Bronchial smooth muscle cell (primary cell): ENCODE measurements around the gene CT47A1. TPM values are rescaled to one million over a fixed set of nuclear protein-coding genes. Genes with fewer than 3 reads are reported as not detected.

Experiments used
- total RNA-seq: library from RNA; depleted of rRNA; stranded (reverse); fragments of >200 nt; gene quantifications from 2 replicates; pipeline ENCODE4 v1.2.1, GENCODE V29; 2014

Gene CT47A1
- not detected in 2 replicates for total RNA-seq

DNA sequence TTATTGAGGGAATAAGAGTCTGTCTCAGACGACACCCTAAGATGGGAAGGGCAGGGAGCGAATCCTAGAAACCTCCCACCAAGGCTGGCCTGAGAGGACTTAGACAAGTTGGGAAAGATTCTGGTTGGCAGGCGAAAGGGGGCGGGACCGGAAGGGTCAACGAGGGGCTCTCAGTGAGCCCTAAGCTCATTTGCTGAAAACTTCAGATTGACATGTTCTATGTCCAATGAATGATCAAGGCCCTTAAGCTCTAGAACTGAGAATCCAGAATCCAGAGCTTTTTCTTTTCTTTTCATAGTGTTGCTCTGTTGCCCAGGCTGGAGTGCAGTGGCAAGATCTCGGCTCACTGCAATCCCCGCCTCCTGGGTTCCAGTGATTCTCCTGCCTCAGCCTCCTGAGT is at the start of gene CT47A1:
Gene CT47A1 (minus strand): TSS at position 101 of the 400 bp plus-strand sequence. CDS start 231 bp downstream, outside the sequence.

DNA sequence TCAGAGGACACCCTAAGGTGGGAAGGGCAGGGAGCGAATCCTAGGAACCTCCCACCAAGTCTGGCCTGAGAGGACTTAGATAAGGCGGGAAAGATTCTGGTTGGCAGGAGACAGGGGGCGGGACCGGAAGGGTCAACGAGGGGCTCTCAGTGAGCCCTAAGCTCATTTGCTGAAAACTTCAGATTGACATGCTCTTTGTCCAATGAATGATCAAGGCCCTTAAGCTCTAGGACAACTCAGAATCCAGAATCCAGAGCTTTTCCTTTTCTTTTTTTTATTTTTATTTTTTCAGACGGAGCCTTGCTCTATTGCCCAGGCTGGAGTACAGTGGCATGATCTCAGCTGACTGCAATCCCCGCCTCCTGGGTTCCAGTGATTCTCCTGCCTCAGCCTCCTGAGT is 29.1 kb downstream of the CT47A1 start, which contains the start of gene CT47A7:
Gene CT47A7 (minus strand): TSS at position 101 of the 400 bp plus-strand sequence. CDS start 255 bp downstream, outside the sequence.

Other genes starting within 250 kb of the CT47A1 start
- not detected in 2 replicates for gene CT47B1, start 109.9 kb downstream of the CT47A1 start, total RNA-seq
- gene CT47A11, start 48.6 kb downstream of the CT47A1 start, total RNA-seq: not detected in 2 replicates
- not detected in 2 replicates for gene CT47A10, start 43.7 kb downstream of the CT47A1 start, total RNA-seq
- gene CT47A9, start 38.9 kb downstream of the CT47A1 start, total RNA-seq: not detected in 2 replicates
- gene CT47A8, start 34.0 kb downstream of the CT47A1 start, total RNA-seq: not detected in 2 replicates
- not detected in 2 replicates for gene CT47A7, start 29.2 kb downstream of the CT47A1 start, total RNA-seq
- not detected in 2 replicates for gene CT47A6, start 24.3 kb downstream of the CT47A1 start, total RNA-seq
- not detected in 2 replicates for gene CT47A5, start 19.4 kb downstream of the CT47A1 start, total RNA-seq
- not detected in 2 replicates for gene CT47A4, start 14.6 kb downstream of the CT47A1 start, total RNA-seq
- gene CT47A3, start 9.7 kb downstream of the CT47A1 start, total RNA-seq: not detected in 2 replicates
- not detected in 2 replicates for gene CT47A2, start 4.8 kb downstream of the CT47A1 start, total RNA-seq
- gene GLUD2, start 61.9 kb upstream of the CT47A1 start, total RNA-seq: 1.6 and 1.8 TPM in 2 replicates